ENCODE measurements around the gene PLXNC1.

Gene PLXNC1

DNA sequence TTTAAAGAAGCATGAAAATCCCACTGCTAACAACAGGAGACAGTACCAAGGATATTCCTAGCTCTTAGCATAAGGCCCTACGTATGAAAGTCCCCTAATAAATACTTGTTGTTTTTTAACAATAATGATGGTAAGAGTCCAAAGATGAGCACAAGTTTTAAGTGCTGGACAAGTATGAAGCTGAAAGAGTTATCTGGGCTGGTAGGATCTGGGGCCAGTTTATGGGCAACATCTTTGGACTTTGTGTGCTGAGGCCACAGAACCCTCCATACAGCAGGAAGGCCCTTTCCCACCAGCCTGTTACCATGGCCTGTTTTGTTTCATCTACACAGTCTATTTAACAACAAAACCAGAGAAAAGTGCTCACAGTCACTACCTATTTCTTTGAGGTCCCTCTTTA, 12.5 kb upstream of the PLXNC1 start:
- POLR2A ChIA-PET, result no interaction called here
- H3K4me3 ChIP-seq (ENCODE audit: low read depth, low read length), result no peak overlapping the region
- CTCF ChIA-PET, result interaction anchor here (0.5 to 4.5 kb wide), 6 partner anchors 8 to 395 kb away, joined by 3 to 33 read pairs (median 7); no protein-coding TSS in a partner anchor
- H3K9me3 ChIP-seq (ENCODE audit: control insufficient read depth, insufficient read depth, low read depth, low read length), result no peaks in the 10 kb centered on the region
- no peak overlapping the region for H3K27ac ChIP-seq (ENCODE audit: extremely low read depth, low read depth, low read length)
- no peaks in the 10 kb centered on the region for H3K4me1 ChIP-seq (ENCODE audit: control insufficient read depth, insufficient read depth, low read length)
- H3K36me3 ChIP-seq (ENCODE audit: control insufficient read depth in 2 of 2, insufficient read depth in 1 of 2, low read length in 2 of 2), result no peaks in the 10 kb centered on the region
- TF ChIP-seq, protein P1, sequence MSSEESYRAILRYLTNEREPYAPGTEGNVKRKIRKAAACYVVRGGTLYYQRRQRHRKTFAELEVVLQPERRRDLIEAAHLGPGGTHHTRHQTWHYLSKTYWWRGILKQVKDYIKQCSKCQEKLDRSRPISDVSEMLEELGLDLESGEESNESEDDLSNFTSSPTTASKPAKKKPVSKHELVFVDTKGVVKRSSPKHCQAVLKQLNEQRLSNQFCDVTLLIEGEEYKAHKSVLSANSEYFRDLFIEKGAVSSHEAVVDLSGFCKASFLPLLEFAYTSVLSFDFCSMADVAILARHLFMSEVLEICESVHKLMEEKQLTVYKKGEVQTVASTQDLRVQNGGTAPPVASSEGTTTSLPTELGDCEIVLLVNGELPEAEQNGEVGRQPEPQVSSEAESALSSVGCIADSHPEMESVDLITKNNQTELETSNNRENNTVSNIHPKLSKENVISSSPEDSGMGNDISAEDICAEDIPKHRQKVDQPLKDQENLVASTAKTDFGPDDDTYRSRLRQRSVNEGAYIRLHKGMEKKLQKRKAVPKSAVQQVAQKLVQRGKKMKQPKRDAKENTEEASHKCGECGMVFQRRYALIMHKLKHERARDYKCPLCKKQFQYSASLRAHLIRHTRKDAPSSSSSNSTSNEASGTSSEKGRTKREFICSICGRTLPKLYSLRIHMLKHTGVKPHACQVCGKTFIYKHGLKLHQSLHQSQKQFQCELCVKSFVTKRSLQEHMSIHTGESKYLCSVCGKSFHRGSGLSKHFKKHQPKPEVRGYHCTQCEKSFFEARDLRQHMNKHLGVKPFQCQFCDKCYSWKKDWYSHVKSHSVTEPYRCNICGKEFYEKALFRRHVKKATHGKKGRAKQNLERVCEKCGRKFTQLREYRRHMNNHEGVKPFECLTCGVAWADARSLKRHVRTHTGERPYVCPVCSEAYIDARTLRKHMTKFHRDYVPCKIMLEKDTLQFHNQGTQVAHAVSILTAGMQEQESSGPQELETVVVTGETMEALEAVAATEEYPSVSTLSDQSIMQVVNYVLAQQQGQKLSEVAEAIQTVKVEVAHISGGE (tag by site-specific recombination; conservative IDR thresholded peaks at IDR 0.05; ENCODE audit: low read depth), result no peak
- TF ChIP-seq, protein P2, sequence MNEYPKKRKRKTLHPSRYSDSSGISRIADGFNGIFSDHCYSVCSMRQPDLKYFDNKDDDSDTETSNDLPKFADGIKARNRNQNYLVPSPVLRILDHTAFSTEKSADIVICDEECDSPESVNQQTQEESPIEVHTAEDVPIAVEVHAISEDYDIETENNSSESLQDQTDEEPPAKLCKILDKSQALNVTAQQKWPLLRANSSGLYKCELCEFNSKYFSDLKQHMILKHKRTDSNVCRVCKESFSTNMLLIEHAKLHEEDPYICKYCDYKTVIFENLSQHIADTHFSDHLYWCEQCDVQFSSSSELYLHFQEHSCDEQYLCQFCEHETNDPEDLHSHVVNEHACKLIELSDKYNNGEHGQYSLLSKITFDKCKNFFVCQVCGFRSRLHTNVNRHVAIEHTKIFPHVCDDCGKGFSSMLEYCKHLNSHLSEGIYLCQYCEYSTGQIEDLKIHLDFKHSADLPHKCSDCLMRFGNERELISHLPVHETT (tag by site-specific recombination; IDR thresholded peaks at IDR 0.05), result no peak
- TF ChIP-seq, protein P3, sequence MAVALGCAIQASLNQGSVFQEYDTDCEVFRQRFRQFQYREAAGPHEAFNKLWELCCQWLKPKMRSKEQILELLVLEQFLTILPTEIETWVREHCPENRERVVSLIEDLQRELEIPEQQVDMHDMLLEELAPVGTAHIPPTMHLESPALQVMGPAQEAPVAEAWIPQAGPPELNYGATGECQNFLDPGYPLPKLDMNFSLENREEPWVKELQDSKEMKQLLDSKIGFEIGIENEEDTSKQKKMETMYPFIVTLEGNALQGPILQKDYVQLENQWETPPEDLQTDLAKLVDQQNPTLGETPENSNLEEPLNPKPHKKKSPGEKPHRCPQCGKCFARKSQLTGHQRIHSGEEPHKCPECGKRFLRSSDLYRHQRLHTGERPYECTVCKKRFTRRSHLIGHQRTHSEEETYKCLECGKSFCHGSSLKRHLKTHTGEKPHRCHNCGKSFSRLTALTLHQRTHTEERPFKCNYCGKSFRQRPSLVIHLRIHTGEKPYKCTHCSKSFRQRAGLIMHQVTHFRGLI (tag by site-specific recombination; IDR thresholded peaks at IDR 0.05), result no peak
- TF ChIP-seq, protein P4, sequence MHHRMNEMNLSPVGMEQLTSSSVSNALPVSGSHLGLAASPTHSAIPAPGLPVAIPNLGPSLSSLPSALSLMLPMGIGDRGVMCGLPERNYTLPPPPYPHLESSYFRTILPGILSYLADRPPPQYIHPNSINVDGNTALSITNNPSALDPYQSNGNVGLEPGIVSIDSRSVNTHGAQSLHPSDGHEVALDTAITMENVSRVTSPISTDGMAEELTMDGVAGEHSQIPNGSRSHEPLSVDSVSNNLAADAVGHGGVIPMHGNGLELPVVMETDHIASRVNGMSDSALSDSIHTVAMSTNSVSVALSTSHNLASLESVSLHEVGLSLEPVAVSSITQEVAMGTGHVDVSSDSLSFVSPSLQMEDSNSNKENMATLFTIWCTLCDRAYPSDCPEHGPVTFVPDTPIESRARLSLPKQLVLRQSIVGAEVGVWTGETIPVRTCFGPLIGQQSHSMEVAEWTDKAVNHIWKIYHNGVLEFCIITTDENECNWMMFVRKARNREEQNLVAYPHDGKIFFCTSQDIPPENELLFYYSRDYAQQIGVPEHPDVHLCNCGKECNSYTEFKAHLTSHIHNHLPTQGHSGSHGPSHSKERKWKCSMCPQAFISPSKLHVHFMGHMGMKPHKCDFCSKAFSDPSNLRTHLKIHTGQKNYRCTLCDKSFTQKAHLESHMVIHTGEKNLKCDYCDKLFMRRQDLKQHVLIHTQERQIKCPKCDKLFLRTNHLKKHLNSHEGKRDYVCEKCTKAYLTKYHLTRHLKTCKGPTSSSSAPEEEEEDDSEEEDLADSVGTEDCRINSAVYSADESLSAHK (tag by site-specific recombination; IDR thresholded peaks at IDR 0.05), result no peak

DNA sequence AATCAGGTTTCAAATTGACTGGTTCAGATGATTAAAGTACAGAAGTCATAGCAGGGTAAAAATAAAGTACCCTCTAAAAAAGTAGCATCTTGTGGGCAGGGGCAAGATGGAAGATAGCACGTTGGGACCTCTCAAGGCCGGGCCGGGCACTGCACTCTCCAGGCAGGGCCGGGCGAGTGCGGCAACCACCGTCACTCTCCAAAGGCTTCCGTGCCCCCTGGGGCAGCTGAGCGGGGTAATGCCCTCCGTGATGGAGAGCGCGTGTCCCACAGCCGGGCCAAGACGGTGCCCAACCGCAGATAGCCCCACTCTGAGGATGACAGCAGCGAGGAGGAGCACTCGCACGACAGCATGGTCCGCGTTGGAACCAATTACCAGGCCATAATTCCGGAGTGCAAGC, 8.6 kb upstream of the PLXNC1 start:
- Histone ChIP-seq H3K27ac (ENCODE audit: extremely low read depth, low read depth, low read length) (no peak overlapping the region), H3K4me1 (ENCODE audit: control insufficient read depth, insufficient read depth, low read length) (no peaks in the 10 kb centered on the region), H3K9me3 (ENCODE audit: control insufficient read depth, insufficient read depth, low read depth, low read length) (no peaks in the 10 kb centered on the region), H3K4me3 (ENCODE audit: low read depth, low read length) (no peak overlapping the region), H3K36me3 (ENCODE audit: control insufficient read depth in 2 of 2, insufficient read depth in 1 of 2, low read length in 2 of 2) (no peaks in the 10 kb centered on the region)
- CTCF ChIA-PET, result no interaction called here
- POLR2A ChIA-PET, result no interaction called here
- peak; percentile 42; the same call in 1 of the 2 replicates for TF ChIP-seq ZNF600 (tag by site-specific recombination; IDR thresholded peaks at IDR 0.05)
- TF ChIP-seq, protein P5, sequence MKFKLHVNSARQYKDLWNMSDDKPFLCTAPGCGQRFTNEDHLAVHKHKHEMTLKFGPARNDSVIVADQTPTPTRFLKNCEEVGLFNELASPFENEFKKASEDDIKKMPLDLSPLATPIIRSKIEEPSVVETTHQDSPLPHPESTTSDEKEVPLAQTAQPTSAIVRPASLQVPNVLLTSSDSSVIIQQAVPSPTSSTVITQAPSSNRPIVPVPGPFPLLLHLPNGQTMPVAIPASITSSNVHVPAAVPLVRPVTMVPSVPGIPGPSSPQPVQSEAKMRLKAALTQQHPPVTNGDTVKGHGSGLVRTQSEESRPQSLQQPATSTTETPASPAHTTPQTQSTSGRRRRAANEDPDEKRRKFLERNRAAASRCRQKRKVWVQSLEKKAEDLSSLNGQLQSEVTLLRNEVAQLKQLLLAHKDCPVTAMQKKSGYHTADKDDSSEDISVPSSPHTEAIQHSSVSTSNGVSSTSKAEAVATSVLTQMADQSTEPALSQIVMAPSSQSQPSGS (tag by site-specific recombination; IDR thresholded peaks at IDR 0.05; ENCODE audit: low read depth), result no peak

DNA sequence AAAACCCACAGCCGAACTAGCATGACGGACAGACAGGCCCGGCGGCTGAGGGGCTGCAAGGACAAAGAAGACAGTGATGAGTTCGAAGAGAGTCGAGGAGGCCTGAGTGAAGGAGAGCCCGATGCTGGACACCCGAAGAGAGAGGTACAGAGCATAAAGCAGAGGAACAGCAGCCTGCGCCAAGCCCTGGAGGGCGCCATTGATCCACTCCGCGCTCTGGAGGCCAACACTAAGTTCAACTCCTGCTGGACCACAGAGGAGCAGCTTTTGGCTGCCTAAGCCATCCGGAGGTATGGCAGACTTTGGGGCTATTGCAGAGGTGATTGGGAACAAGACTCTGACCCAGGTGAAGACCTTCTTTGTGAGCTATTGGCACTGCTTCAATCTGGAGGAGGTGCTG, 7.8 kb upstream of the PLXNC1 start:
- ChIA-PET POLR2A (no interaction called here), CTCF (interaction anchor here (0.6 to 1.2 kb wide), 3 partner anchors 291 to 1392 kb away, joined by 3 to 4 read pairs (median 3); no protein-coding TSS in a partner anchor)
- Histone ChIP-seq H3K9me3 (ENCODE audit: control insufficient read depth, insufficient read depth, low read depth, low read length) (no peaks in the 10 kb centered on the region), H3K36me3 (ENCODE audit: control insufficient read depth in 2 of 2, insufficient read depth in 1 of 2, low read length in 2 of 2) (no peaks in the 10 kb centered on the region), H3K27ac (ENCODE audit: extremely low read depth, low read depth, low read length) (no peak overlapping the region), H3K4me1 (ENCODE audit: control insufficient read depth, insufficient read depth, low read length) (no peaks in the 10 kb centered on the region), H3K4me3 (ENCODE audit: low read depth, low read length) (no peak overlapping the region)
- no peak for TF ChIP-seq ZNF423 (tag by site-specific recombination; IDR thresholded peaks at IDR 0.05)
- no peak for TF ChIP-seq ZNF555 (tag by site-specific recombination; conservative IDR thresholded peaks at IDR 0.05)
- no peak for TF ChIP-seq ZNF23 (tag by site-specific recombination; IDR thresholded peaks at IDR 0.05; ENCODE audit: borderline replicate concordance)
- no peak for TF ChIP-seq ZNF24 (tag by site-specific recombination; IDR thresholded peaks at IDR 0.05)
- TF ChIP-seq, protein P6, sequence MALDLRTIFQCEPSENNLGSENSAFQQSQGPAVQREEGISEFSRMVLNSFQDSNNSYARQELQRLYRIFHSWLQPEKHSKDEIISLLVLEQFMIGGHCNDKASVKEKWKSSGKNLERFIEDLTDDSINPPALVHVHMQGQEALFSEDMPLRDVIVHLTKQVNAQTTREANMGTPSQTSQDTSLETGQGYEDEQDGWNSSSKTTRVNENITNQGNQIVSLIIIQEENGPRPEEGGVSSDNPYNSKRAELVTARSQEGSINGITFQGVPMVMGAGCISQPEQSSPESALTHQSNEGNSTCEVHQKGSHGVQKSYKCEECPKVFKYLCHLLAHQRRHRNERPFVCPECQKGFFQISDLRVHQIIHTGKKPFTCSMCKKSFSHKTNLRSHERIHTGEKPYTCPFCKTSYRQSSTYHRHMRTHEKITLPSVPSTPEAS (tag by site-specific recombination; IDR thresholded peaks at IDR 0.05), result no peak
- TF ChIP-seq ZNF654 (tag by site-specific recombination; IDR thresholded peaks at IDR 0.05; ENCODE audit: low read depth), result peak; percentile 23; the same call in 1 of the 2 replicates

Measured in HEK293 (cell line).